ENCODE measurements around the gene RAB11FIP3. TPM values are rescaled to one million over a fixed set of nuclear protein-coding genes. Genes with fewer than 3 reads are reported as not detected.
A peak's percentile ranks its signal among the peaks of the same experiment; 100 is the strongest.
"Not testable (repeated sequence)": the region's sequence is repeated elsewhere in the genome, so short reads cannot be mapped to it uniquely, and the experiment has no call there.

Gene RAB11FIP3
- total RNA-seq, 1 donor from 2014 or later = 10.5 TPM

DNA sequence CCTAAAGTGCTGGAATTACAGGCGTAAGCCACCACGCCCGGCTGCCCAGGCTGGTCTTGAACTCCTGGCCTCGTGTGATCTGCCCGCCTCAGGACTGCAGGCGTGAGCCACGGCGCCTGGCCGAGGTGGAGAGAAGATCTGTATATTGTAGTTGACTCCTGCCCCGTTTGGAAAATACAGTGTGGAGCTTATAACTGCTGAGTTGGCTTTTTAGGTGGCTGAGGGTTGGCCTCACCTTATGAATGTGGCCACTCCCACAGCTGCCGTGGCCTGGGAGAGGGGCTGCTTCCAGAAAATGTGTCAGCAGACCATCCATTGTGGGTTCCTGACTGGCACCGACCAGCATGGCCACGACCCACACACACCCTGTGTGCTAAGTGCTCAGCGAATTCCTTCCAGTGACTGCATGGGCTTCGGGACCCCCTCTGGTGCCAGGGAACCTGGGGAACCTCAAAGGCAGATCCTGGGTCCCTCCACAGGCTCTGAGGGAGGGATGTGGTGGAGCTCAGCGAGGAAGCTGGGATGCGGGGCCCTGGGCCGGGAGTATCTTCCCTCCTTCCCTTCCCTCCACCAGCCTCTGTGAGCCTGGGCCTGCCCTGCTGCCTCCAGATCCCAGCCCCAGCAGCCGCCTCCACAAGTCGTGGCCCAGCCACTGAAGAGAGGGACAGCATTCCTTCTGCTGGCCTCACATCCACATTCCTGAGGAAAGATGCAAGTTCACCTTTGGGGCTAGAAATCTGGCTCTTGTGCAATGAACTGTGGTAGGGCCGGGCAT is 10.9 kb upstream of the RAB11FIP3 start:
- DNase-seq (ENCODE audit: low read depth) (peak; percentile 67), FAIRE-seq (no peak)
- TF ChIP-seq CTCF (IDR thresholded peaks at IDR 0.05; ENCODE audit: insufficient read depth, low read length, severe bottlenecking) = no peak

DNA sequence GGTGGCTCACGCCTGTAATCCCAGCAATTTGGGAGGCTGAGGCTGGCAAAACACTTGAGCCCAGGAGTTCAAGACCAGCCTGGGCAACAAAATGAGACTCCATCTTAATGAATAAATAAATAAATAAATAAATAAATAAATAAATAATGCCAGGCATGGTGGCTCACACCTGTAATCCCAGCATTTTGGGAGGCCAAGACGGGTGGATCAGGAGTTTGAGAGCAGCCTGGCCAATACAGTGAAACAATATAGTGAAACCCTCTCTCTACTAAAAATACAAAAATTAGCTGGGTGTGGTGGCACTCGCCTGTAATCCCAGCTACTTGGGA is 10.3 kb upstream of the RAB11FIP3 start:
- H3K36me3 ChIP-seq (ENCODE audit: control insufficient read depth, insufficient read depth, low read length); DNase-seq (ENCODE audit: low read depth); FAIRE-seq; H3K27me3 ChIP-seq (ENCODE audit: control insufficient read depth, insufficient read depth, low read length); H3K4me3 ChIP-seq (ENCODE audit: low read depth, low read length): not testable (repeated sequence)

More for the DNA sequence above, 10.9 kb upstream of the RAB11FIP3 start:
- no peak overlapping the region for H3K4me3 ChIP-seq (ENCODE audit: low read depth, low read length)
- peaks cover 8% of the 10 kb centered on the region for H3K36me3 ChIP-seq (ENCODE audit: control insufficient read depth, insufficient read depth, low read length)
- no peaks in the 10 kb centered on the region for H3K27me3 ChIP-seq (ENCODE audit: control insufficient read depth, insufficient read depth, low read length)

GRCh38 chr16:422179-422578 is 3.3 kb upstream of the RAB11FIP3 start:
- DNase-seq (ENCODE audit: low read depth); FAIRE-seq; H3K27me3 ChIP-seq (ENCODE audit: control insufficient read depth, insufficient read depth, low read length); H3K4me3 ChIP-seq (ENCODE audit: low read depth, low read length); H3K36me3 ChIP-seq (ENCODE audit: control insufficient read depth, insufficient read depth, low read length): not testable (repeated sequence)

DNA sequence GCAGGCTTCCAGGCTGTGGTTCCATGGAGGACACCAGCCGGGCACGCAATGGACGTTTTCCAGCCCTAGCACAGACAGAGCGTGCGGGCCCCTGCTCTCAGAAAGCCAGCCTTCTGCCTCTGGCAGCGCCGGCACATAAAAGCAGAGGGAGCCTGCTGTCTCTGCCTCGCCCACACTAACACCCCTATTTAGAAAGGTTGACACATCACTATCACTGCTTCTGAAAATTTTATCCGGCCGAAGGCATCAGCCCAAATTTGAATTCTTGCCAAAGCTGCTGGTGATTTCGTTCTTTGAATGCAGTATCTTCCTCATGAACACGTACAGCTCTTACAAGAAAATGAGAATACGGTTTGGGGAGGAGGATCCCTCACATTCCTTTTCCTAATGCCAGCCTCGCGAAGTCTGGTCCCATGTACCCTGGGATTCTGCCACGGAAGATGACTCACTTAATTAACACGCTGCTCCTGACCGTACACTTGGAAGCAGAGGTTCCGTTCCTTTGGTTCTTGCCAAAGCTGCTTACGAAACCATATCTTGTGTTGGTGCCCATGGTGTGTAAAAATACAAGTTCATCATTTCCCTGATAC is 1.3 kb upstream of the RAB11FIP3 start:
- peak overlapping the region; percentile 72 for H3K4me3 ChIP-seq (ENCODE audit: low read depth, low read length)
- H3K36me3 ChIP-seq (ENCODE audit: control insufficient read depth, insufficient read depth, low read length) = peaks cover 1% of the 10 kb centered on the region
- FAIRE-seq = no peak
- TF ChIP-seq CTCF (IDR thresholded peaks at IDR 0.05; ENCODE audit: insufficient read depth, low read length, severe bottlenecking) = no peak
- peak; percentile 92 for DNase-seq (ENCODE audit: low read depth)
- H3K27me3 ChIP-seq (ENCODE audit: control insufficient read depth, insufficient read depth, low read length) = no peaks in the 10 kb centered on the region

- Histone ChIP-seq H3K27me3 (ENCODE audit: control insufficient read depth, insufficient read depth, low read length) (no peaks in the 10 kb centered on the region), H3K4me3 (ENCODE audit: low read depth, low read length) (peak overlapping the region; percentile 72), H3K36me3 (ENCODE audit: control insufficient read depth, insufficient read depth, low read length) (peaks cover 1% of the 10 kb centered on the region)
- DNase-seq (ENCODE audit: low read depth) (no peak), FAIRE-seq (no peak)
- no peak for TF ChIP-seq CTCF (IDR thresholded peaks at IDR 0.05; ENCODE audit: insufficient read depth, low read length, severe bottlenecking)
These were observed 797 bp upstream of the RAB11FIP3 start for GRCh38 chr16:424623-425081.

DNA sequence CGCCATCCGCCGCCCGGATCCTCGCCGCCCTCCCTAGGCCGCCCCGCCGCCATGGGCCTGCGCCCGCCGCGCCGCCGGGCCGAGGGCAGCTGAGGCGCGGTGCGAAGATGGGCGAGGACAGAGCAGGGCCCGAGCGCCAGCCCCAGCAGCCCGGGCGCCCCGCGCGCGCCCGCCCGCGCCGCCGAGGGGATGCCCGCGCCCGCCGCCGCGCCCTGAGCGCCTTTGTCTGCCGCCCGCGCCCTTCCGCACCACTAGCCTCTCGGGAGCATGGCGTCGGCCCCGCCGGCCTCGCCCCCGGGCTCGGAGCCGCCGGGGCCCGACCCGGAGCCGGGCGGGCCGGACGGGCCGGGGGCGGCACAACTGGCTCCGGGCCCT is 278 bp downstream of the RAB11FIP3 start:
- Histone ChIP-seq H3K27me3 (ENCODE audit: control insufficient read depth, insufficient read depth, low read length) (no peaks in the 10 kb centered on the region), H3K36me3 (ENCODE audit: control insufficient read depth, insufficient read depth, low read length) (peaks cover 1% of the 10 kb centered on the region), H3K4me3 (ENCODE audit: low read depth, low read length) (peak overlapping the region; percentile 72)
- FAIRE-seq = no peak
- DNase-seq (ENCODE audit: low read depth) = no peak
- TF ChIP-seq CTCF (IDR thresholded peaks at IDR 0.05; ENCODE audit: insufficient read depth, low read length, severe bottlenecking) = no peak
